HEK293 (cell line): ENCODE data around the gene SLC35B4.

ENCODE experiments used
- BCL11B ChIP-seq: fragments of 450-650 bp; formaldehyde crosslinking; IDR thresholded peaks from 2 replicates; pipeline ENCODE4 v1.5.1; 2016; ENCODE audit warnings: low read depth, missing biosample characterization, missing genetic modification characterization
- ZBTB48 ChIP-seq: fragments of 450-650 bp; formaldehyde crosslinking; IDR thresholded peaks from 2 replicates; pipeline ENCODE4 v1.5.1; 2016; ENCODE audit warnings: missing biosample characterization, missing genetic modification characterization
- ZBTB6 ChIP-seq: fragments of 450-650 bp; formaldehyde crosslinking; IDR thresholded peaks from 2 replicates; pipeline ENCODE4 v1.5.1; 2017; ENCODE audit warnings: missing biosample characterization, missing genetic modification characterization
- TF ChIP-seq, protein P1 (sequence below): fragments of 450-650 bp; formaldehyde crosslinking; IDR thresholded peaks from 2 replicates; pipeline ENCODE4 v1.5.1; 2016; ENCODE audit warnings: missing biosample characterization, missing genetic modification characterization

DNA sequence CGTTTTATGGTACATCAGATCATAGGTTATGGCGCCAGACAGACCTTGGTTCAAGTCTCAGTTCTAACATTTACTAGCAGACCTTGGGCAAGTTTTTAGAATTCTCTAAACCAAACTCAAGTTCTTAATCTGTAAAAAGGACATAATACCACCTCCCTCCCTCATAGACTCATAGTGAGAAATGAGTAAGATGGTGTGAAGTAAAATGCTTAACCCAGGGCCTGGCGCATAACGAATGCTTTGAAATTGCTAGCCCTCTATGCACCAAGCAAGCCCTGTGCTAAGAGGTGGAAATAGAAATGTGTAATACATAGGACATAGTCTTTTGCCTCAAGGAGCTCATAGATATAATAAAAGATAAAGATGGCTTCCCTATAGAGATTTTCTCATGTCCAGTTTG is 17.7 kb upstream of the SLC35B4 start:
- TF ChIP-seq ZBTB48 (no peak), ZBTB6 (tag by site-specific recombination) (no peak), BCL11B (tag by site-specific recombination) (no peak)
- TF ChIP-seq, protein P1, sequence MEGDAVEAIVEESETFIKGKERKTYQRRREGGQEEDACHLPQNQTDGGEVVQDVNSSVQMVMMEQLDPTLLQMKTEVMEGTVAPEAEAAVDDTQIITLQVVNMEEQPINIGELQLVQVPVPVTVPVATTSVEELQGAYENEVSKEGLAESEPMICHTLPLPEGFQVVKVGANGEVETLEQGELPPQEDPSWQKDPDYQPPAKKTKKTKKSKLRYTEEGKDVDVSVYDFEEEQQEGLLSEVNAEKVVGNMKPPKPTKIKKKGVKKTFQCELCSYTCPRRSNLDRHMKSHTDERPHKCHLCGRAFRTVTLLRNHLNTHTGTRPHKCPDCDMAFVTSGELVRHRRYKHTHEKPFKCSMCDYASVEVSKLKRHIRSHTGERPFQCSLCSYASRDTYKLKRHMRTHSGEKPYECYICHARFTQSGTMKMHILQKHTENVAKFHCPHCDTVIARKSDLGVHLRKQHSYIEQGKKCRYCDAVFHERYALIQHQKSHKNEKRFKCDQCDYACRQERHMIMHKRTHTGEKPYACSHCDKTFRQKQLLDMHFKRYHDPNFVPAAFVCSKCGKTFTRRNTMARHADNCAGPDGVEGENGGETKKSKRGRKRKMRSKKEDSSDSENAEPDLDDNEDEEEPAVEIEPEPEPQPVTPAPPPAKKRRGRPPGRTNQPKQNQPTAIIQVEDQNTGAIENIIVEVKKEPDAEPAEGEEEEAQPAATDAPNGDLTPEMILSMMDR (tag by site-specific recombination), result no peak
